Colonic mucosa (tissue), 4 donors: ENCODE results near the gene DNAH17. TPM values are rescaled to one million over a fixed set of nuclear protein-coding genes. Genes with fewer than 3 reads are reported as not detected.
A peak's percentile ranks its signal among the peaks of the same experiment; 100 is the strongest.

Experiments
- DNase-seq: peaks from one replicate; pipeline ENCODE4 v3.0.0-alpha.2; 2020
- H3K27ac ChIP-seq: fragments of 200-600 bp; one replicate; pipeline ENCODE4 v1.8.0; 2021
- H3K27me3 ChIP-seq: fragments of 200-600 bp; one replicate; pipeline ENCODE4 v1.8.0; 2021
- H3K36me3 ChIP-seq: fragments of 200-600 bp; one replicate; pipeline ENCODE4 v1.8.0; 2021
- H3K4me1 ChIP-seq: fragments of 200-600 bp; one replicate; pipeline ENCODE4 v1.8.0; 2021; ENCODE audit warnings: mild to moderate bottlenecking
- H3K4me3 ChIP-seq: fragments of 200-600 bp; one replicate; pipeline ENCODE4 v1.8.0; 2021
- H3K9ac ChIP-seq, 2 donors: one replicate each; pipeline ENCODE4 v1.7.0; 2013; ENCODE audit warnings: control low read depth in 2 of 2, low read depth in 2 of 2, low read length in 2 of 2
- H3K9me3 ChIP-seq: fragments of 200-600 bp; one replicate; pipeline ENCODE4 v1.8.0; 2021
- intact Hi-C: fragments of 100-400 bp; cut with DNase I; formaldehyde crosslinking; loops from one replicate; pipeline ENCODE4 v1.14.1; 2022
- total RNA-seq, 2 donors: library from RNA; stranded (reverse); fragmentation: NEBNext Ultra II Directional in 1 of 2; extraction: Animal tissue kit (Norgen Biotek cat#: 25700) in 1 of 2; gene quantifications; one replicate each; pipeline ENCODE4 v1.2.1, GENCODE V29; 2021
- TF ChIP-seq, protein P1 (sequence below): fragments of 200-600 bp; IDR thresholded peaks from one replicate; pipeline ENCODE4 v1.8.0; 2022; ENCODE audit warnings: antibody characterized with exemption, mild to moderate bottlenecking
- donor health status: healthy.
- donor health status: DM: no; HTN: no; CAD: no.
- donor health status: DM: no; HTN: no; CAD: no.

Gene DNAH17
- total RNA-seq, 2 donors from 2014 or later: 0.05 to 0.19 TPM

GRCh38 chr17:78541488-78542206, 35.5 kb downstream of the DNAH17 start:
- H3K4me1 ChIP-seq: no peaks in the 10 kb centered on the region
- no peaks in the 10 kb centered on the region for H3K27me3 ChIP-seq
- H3K27ac ChIP-seq: no peak overlapping the region
- no peak for DNase-seq
- H3K36me3 ChIP-seq: no peaks in the 10 kb centered on the region
- TF ChIP-seq, protein P1, sequence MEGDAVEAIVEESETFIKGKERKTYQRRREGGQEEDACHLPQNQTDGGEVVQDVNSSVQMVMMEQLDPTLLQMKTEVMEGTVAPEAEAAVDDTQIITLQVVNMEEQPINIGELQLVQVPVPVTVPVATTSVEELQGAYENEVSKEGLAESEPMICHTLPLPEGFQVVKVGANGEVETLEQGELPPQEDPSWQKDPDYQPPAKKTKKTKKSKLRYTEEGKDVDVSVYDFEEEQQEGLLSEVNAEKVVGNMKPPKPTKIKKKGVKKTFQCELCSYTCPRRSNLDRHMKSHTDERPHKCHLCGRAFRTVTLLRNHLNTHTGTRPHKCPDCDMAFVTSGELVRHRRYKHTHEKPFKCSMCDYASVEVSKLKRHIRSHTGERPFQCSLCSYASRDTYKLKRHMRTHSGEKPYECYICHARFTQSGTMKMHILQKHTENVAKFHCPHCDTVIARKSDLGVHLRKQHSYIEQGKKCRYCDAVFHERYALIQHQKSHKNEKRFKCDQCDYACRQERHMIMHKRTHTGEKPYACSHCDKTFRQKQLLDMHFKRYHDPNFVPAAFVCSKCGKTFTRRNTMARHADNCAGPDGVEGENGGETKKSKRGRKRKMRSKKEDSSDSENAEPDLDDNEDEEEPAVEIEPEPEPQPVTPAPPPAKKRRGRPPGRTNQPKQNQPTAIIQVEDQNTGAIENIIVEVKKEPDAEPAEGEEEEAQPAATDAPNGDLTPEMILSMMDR: no peak
- intact Hi-C loops: no loop called here
- H3K9me3 ChIP-seq: no peaks in the 10 kb centered on the region
- no peak overlapping the region for H3K4me3 ChIP-seq
- no peak overlapping the region for H3K9ac ChIP-seq

GRCh38 chr17:78539781-78540180, 37.4 kb downstream of the DNAH17 start:
- no peak overlapping the region for H3K4me3 ChIP-seq
- no peaks in the 10 kb centered on the region for H3K36me3 ChIP-seq
- DNase-seq: no peak
- no peaks in the 10 kb centered on the region for H3K27me3 ChIP-seq
- no peaks in the 10 kb centered on the region for H3K9me3 ChIP-seq
- no peaks in the 10 kb centered on the region for H3K4me1 ChIP-seq
- intact Hi-C loops: no loop called here
- no peak overlapping the region for H3K9ac ChIP-seq
- TF ChIP-seq, protein P1: no peak
- no peak overlapping the region for H3K27ac ChIP-seq

DNA sequence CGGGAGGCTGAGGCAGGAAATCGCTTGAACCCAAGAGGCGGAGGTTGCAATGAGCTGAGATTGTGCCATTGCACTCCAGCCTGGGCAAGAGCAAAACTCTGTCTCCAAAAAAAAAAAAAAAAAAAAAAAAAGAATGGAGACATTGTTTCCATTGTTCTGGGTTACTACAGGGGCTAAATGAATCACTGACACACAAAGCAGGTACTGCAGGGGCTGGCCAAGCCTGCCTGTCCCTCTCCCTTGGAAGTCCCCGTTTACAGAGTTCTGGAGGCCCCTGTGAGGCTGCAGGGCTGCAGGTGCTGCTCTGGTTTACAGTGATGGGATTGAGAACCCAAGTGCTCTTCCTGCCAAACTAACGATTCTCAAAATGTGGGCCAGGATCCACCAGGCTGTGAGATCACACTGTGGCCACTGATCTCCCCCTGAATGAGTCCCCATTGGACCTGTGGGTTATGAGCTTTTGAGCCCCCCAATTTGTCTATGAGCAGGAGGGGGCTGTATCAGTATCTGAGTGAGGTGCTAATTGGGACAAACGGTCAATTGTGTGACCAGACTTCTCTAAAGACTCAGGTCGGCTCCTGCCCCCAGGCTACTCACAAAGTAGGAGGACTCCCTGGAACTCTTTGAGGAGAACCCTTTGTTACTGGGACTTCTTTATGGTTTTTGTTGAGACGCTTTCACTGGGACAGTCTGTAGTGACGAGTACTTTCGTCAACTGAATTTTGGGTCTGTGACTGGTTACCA, 39.0 kb downstream of the DNAH17 start:
- no peaks in the 10 kb centered on the region for H3K9me3 ChIP-seq
- no peak for DNase-seq
- no peaks in the 10 kb centered on the region for H3K27me3 ChIP-seq
- no peak overlapping the region for H3K27ac ChIP-seq
- H3K4me1 ChIP-seq: no peaks in the 10 kb centered on the region
- TF ChIP-seq, protein P1: no peak
- intact Hi-C loops: no loop called here
- H3K9ac ChIP-seq: no peak overlapping the region
- H3K36me3 ChIP-seq: no peaks in the 10 kb centered on the region
- H3K4me3 ChIP-seq: no peak overlapping the region

GRCh38 chr17:78537217-78537860, 39.9 kb downstream of the DNAH17 start:
- no peak overlapping the region for H3K9ac ChIP-seq
- no peaks in the 10 kb centered on the region for H3K27me3 ChIP-seq
- H3K4me3 ChIP-seq: no peak overlapping the region
- intact Hi-C loops: no loop called here
- no peaks in the 10 kb centered on the region for H3K36me3 ChIP-seq
- no peak overlapping the region for H3K27ac ChIP-seq
- H3K4me1 ChIP-seq: no peaks in the 10 kb centered on the region
- TF ChIP-seq, protein P1: no peak
- no peaks in the 10 kb centered on the region for H3K9me3 ChIP-seq
- no peak for DNase-seq

- TF ChIP-seq, protein P1: no peak
- Histone ChIP-seq H3K27me3 (no peaks in the 10 kb centered on the region), H3K4me3 (no peak overlapping the region), H3K27ac (no peak overlapping the region), H3K9ac (peak overlapping the region in 1 of 2 donors; percentile 7), H3K36me3 (no peaks in the 10 kb centered on the region), H3K9me3 (no peaks in the 10 kb centered on the region), H3K4me1 (no peaks in the 10 kb centered on the region)
- intact Hi-C loops: no loop called here
- DNase-seq: no peak
Observed at GRCh38 chr17:78535273-78536197, 41.7 kb downstream of the DNAH17 start.
